Nephron progenitor cell (in vitro differentiated cells): ENCODE data around the gene ANKRD63.

Experiments used
- DNase-seq: peaks from one replicate; pipeline ENCODE4 v3.0.0; 2021
- H3K27ac Mint-ChIP-seq: 2 replicates; pipeline ENCODE4 v1.8.0; 2021; ENCODE audit warnings: mild to moderate bottlenecking, moderate library complexity, mixed read lengths
- H3K27me3 Mint-ChIP-seq: 2 replicates; pipeline ENCODE4 v1.8.0; 2021; ENCODE audit warnings: mild to moderate bottlenecking, low read depth, mixed read lengths; ENCODE audit not compliant: poor library complexity
- H3K36me3 Mint-ChIP-seq: 2 replicates; pipeline ENCODE4 v1.8.0; 2021; ENCODE audit warnings: low read depth, mixed read lengths
- H3K4me1 Mint-ChIP-seq: 2 replicates; pipeline ENCODE4 v1.8.0; 2021; ENCODE audit warnings: mixed read lengths
- H3K4me3 Mint-ChIP-seq: 2 replicates; pipeline ENCODE4 v1.8.0; 2021; ENCODE audit warnings: mild to moderate bottlenecking, moderate library complexity, mixed read lengths
- H3K9me3 Mint-ChIP-seq: 2 replicates; pipeline ENCODE4 v1.8.0; 2021; ENCODE audit warnings: mild to moderate bottlenecking, moderate library complexity, mixed read lengths
- CTCF ChIP-seq: fragments of 200-600 bp; sonication (generic); IDR thresholded peaks from 2 replicates; pipeline ENCODE4 v1.5.0; 2021; ENCODE audit warnings: antibody characterized with exemption

The ANKRD63 gene

GRCh38 chr15:40246496-40247280 is 36.2 kb downstream of the ANKRD63 start:
- Mint-ChIP-seq H3K27me3 (peaks cover 46% of the 10 kb centered on the region), H3K9me3 (no peaks in the 10 kb centered on the region), H3K4me3 (no peak overlapping the region), H3K36me3 (no peaks in the 10 kb centered on the region), H3K4me1 (peaks cover 19% of the 10 kb centered on the region), H3K27ac (no peak overlapping the region)
- no peak for DNase-seq
- no peak for TF ChIP-seq CTCF

- Mint-ChIP-seq H3K27me3 (peaks cover 38% of the 10 kb centered on the region), H3K4me3 (no peak overlapping the region), H3K9me3 (no peaks in the 10 kb centered on the region), H3K27ac (no peak overlapping the region), H3K4me1 (peaks cover 12% of the 10 kb centered on the region), H3K36me3 (no peaks in the 10 kb centered on the region)
- no peak for TF ChIP-seq CTCF
- no peak for DNase-seq
These were observed 37.0 kb downstream of the ANKRD63 start for GRCh38 chr15:40245666-40246450.

GRCh38 chr15:40244961-40245523 is 37.8 kb downstream of the ANKRD63 start:
- Mint-ChIP-seq H3K27ac (no peak overlapping the region), H3K36me3 (no peaks in the 10 kb centered on the region), H3K4me1 (peaks cover 11% of the 10 kb centered on the region), H3K9me3 (no peaks in the 10 kb centered on the region), H3K4me3 (no peak overlapping the region), H3K27me3 (peaks cover 37% of the 10 kb centered on the region)
- TF ChIP-seq CTCF = no peak
- no peak for DNase-seq

- no peak for TF ChIP-seq CTCF
- no peak for DNase-seq
- Mint-ChIP-seq H3K9me3 (no peaks in the 10 kb centered on the region), H3K27ac (no peak overlapping the region), H3K4me3 (no peak overlapping the region), H3K4me1 (peaks cover 19% of the 10 kb centered on the region), H3K27me3 (peaks cover 39% of the 10 kb centered on the region), H3K36me3 (no peaks in the 10 kb centered on the region)
These were observed 39.6 kb downstream of the ANKRD63 start for GRCh38 chr15:40243126-40243810.

- Mint-ChIP-seq H3K4me3 (no peak overlapping the region), H3K4me1 (peaks cover 24% of the 10 kb centered on the region), H3K27ac (no peak overlapping the region), H3K9me3 (no peaks in the 10 kb centered on the region), H3K27me3 (peaks cover 45% of the 10 kb centered on the region), H3K36me3 (no peaks in the 10 kb centered on the region)
- no peak for DNase-seq
- TF ChIP-seq CTCF = no peak
These were observed 40.3 kb downstream of the ANKRD63 start for GRCh38 chr15:40242601-40243000.
